Activated CD8-positive, alpha-beta memory T cell treated with anti-CD3 and anti-CD28 coated beads for 36 hours (primary cell): Measurements from ENCODE around the gene RPS8. TPM values are rescaled to one million over a fixed set of nuclear protein-coding genes. Genes with fewer than 3 reads are reported as not detected.
"Not testable (repeated sequence)": the region's sequence is repeated elsewhere in the genome, so short reads cannot be mapped to it uniquely, and the experiment has no call there.

Source experiments
- CTCF ChIA-PET: fragments of 350-600 bp; sonication (Branson Sonifier 250); formaldehyde crosslinking; loops from one replicate; lab custom pipeline; 2021; ENCODE audit warnings: antibody characterized with exemption; lab: Charles Lee
- POLR2A ChIA-PET: fragments of 350-600 bp; sonication (Branson Sonifier 250); formaldehyde crosslinking; loops from one replicate; lab custom pipeline; 2021; ENCODE audit warnings: antibody characterized with exemption; lab: Charles Lee
- total RNA-seq, 2 experiments: library from RNA; stranded (reverse); gene quantifications; one replicate each; pipeline ENCODE4 v1.2.3, GENCODE V29; 2021

Gene RPS8
- total RNA-seq, 2 experiments from 2014 or later: 2,525 to 2,551 TPM

DNA sequence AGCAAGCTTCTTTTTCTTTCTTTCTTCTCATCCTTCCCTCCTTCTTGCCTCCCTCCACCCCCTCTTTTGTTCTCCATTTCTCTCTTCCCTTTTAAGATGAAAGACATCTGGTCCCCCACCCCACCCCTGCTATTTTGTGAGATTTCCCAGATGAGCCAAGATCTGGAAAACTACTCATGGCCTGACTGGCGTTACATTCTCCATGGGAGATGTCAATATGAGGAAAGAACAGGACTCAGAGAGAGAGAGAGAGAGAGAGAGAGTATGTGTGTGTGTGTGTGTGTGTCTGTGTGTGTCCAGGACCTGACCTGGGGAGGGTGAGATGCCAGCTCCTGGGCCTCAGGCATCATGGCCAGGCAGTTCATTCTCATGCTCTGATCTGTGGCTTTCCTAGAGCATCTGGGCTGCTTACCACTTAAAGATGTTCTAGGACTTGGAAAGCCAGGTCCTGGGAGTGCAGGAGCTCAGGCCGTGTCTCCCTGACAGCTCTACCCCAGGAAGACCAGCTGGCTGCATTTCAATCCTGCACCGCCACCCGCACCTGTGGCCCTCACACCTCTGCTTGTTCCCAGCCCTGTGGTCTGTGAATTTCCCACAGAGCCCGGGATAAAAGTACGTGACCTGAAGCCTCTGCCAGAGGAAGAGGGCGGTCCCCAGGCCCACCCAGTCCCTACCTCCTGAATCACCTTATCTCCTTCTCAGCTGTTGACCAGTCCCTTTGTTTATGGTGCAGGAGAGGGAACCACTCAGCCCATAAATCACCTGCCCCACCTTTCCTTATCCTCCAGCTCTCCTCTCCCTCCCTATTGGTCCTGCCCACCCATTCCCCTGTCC, 15.8 kb downstream of the RPS8 start:
- POLR2A ChIA-PET: interaction anchor here (0.8 to 2.3 kb wide), 2 partner anchors 18 to 22 kb away, joined by 7 to 11 read pairs; no protein-coding TSS in a partner anchor
- CTCF ChIA-PET: interaction anchor here (1.0 to 2.8 kb wide), 3 partner anchors 8 to 31 kb away, joined by 3 to 10 read pairs (median 5); partner anchors contain the start of gene PLK3

DNA sequence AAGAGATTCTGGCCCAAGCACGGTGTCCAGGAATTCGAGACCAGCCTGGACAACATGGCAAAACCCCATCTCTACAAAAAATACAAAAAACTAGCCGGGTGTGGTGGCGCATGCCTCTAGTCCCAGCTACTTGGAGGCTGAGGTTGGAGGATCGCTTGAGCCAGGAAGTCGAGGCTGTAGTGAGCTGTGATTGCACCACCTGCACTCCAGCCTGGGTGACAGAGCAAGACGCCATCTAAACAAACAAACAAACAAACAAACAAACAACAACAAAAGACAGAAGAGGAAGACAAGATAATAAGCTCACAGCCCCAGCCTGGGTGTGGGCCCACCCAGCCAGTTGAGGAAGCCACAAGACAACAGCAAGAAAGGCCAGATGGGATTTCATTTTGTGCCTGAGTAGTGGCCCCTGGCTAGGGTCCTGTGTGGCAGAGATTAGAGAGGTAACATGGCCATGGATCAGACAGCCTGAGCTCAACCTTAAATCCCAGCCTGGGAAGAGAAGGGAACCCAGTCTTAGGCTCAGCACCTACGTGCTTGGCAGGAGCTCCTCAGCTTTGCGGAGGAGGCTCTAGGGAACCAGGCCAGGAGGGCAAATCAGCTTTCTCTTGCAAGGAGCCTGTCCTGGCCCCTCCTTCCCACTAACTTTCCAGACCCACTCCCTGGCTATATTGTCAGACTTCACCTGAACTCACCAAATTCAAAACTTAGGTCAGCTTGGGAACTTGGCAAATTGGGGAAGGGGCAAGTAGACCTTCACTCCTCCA, 17.6 kb downstream of the RPS8 start:
- CTCF ChIA-PET: interaction anchor here (0.7 to 2.8 kb wide), 9 partner anchors 13 to 220 kb away, joined by 3 to 11 read pairs (median 3); no protein-coding TSS in a partner anchor
- POLR2A ChIA-PET: interaction anchor here (0.8 to 1.1 kb wide), 3 partner anchors 9 to 27 kb away, joined by 3 to 6 read pairs (median 3); no protein-coding TSS in a partner anchor

DNA sequence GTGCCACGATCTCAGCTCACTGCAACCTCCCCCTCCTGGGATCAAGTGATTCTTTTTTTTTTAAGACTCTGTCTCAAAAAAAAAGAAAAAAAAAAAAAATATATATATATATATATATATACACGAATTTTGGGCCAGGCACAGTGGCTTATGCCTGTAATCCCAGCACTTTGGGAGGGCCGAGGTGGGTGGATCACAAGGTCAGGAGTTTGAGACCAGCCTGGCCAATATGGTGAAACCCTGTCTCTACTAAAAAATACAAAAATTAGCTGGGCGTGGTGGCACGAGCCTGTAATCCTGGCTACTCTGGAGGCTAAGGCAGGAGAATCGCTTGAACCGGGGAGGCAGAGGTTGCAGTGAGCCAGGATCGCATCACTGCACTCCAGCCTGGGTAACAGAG, 22.5 kb downstream of the RPS8 start:
- CTCF ChIA-PET: interaction anchor here (0.9 to 3.5 kb wide), 3 partner anchors 11 to 21 kb away, joined by 5 to 38 read pairs (median 7); partner anchors contain the start of gene BEST4
- POLR2A ChIA-PET: not testable (repeated sequence)

DNA sequence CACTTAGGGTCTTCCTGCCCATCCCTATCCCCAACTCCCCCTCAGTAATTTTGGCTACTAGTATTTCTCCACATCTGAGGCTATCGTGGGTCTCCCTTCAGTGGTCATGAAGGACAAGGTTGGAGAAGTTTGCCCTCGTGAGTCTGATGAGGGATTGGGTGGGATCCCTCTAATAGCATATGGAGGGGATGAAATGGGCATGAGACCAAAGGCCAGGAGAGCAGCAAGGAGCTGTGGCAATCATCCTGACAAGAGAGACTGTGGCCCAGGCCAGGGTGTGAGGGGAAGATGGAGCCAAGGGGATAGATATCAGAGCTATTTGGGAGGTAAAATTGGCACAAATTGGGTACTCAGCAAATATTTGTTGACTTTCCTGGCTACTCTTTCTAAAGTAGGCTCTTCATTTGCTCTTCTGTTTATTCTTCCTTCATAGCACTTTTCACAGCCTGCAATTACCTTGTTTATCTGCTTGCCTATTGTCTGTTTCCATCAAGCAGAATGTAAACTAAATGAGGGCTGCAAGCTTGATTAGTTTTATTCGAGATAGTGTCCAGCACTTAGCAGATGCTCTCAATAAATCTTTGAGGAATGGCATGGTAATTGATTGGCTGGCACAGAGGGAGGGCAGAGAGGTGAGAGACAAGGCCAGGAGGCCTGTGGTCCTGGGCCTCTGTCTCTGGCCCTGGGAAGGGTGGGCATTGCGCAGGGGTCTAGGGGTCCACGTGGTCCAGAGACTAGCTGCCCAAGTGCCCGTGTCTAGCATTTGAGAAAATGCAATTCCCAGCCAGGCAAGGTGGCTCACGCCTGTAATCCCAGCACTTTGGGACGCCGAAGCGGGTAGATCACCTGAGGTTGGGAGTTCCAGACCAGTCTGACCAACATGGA, 23.4 kb downstream of the RPS8 start:
- POLR2A ChIA-PET: interaction anchor here (0.9 to 3.5 kb wide), 5 partner anchors 10 to 68 kb away, joined by 3 to 95 read pairs (median 5); partner anchors contain the start of genes BEST4 and BTBD19
- CTCF ChIA-PET: interaction anchor here (0.7 to 3.5 kb wide), 5 partner anchors 8 to 177 kb away, joined by 3 to 38 read pairs (median 5); partner anchors contain the start of gene BEST4

DNA sequence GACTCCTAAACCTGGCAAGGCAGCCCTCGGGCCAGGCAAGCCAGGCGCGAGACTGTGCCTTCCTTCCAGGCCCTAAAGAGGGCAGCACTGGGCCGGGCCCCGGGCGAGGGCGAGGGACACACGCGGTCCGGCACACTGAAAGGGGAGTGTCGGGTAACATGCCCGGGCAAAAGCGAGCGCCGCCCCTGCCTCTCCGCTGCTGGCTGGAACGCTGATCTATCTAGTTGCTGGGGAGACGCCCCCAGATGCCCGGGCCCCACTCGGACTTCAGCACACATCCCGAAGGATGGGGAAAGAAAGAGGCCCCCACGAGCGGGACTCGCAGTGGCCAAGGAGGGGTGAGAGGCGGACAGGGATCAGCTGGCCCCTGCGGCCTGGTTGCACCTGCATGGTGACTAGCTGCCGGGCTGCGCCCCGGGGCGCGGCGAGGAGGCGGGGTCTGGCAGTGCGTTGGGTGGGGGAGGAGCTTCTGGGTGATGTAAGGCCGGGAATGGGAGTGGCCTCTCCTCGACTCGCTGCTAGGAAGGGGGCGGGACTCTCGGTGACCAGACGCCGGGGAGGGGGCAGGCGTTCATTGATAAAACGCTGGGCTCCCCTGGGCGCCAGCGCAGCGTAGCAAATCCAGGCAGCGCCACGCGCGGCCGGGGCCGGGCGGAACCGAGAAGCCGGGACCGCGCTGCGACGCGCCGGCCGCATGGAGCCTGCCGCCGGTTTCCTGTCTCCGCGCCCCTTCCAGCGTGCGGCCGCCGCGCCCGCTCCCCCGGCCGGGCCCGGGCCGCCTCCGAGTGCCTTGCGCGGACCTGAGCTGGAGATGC, 24.6 kb downstream of the RPS8 start, which contains the start of gene PLK3:
TSS of gene PLK3 (plus strand) at position 608 of the 815 bp plus-strand sequence. CDS start at position 695, 87 bp downstream.
- ChIA-PET CTCF (interaction anchor here (0.6 to 3.5 kb wide), 12 partner anchors 8 to 504 kb away, joined by 3 to 38 read pairs (median 6); partner anchors contain the start of genes BEST4, BTBD19, HECTD3 and RNU5D-1), POLR2A (interaction anchor here (0.6 to 3.5 kb wide), 17 partner anchors 9 to 504 kb away, joined by 3 to 95 read pairs (median 4); partner anchors contain the start of genes BEST4, BTBD19, KIF2C and RNU5D-1)

DNA sequence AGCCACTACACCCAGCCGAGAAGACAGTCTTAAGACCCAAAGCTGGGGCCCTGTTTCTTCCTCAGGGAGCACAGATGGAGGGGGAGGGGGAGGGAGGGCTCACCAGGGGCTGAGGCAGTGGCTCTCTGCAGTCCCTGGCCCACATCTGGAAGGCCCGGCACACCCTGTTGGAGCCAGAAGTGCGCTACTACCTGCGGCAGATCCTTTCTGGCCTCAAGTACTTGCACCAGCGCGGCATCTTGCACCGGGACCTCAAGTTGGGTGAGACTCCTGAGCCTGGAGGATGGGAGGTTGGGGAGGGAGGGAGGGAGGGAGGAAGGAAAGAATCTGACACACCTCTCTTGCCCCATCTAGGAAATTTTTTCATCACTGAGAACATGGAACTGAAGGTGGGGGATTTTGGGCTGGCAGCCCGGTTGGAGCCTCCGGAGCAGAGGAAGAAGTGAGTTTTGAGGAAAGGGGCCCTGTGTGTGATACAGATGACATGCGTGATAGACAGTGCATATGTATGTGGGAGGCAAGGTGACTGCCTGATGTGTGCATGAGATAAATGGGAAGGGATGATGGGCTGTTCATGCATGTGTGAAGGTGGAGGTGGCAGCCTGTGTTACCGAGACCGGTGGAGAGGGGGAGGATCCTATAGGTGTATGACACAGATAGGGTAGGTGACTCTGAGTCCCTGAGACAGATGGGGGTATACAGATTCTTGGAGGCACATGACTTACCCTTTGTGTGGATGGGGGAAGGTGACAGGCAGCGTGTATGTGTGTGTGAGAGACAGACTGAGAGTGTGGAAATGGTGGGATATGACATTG, 26.4 kb downstream of the RPS8 start:
- CTCF ChIA-PET: interaction anchor here (1.9 to 3.5 kb wide), 4 partner anchors 7 to 26 kb away, joined by 7 to 38 read pairs (median 26); partner anchors contain the start of genes BEST4, BTBD19 and RPS8
- POLR2A ChIA-PET: interaction anchor here (0.6 to 3.5 kb wide), 8 partner anchors 7 to 814 kb away, joined by 3 to 95 read pairs (median 19); partner anchors contain the start of genes BEST4, BTBD19 and RPS8

DNA sequence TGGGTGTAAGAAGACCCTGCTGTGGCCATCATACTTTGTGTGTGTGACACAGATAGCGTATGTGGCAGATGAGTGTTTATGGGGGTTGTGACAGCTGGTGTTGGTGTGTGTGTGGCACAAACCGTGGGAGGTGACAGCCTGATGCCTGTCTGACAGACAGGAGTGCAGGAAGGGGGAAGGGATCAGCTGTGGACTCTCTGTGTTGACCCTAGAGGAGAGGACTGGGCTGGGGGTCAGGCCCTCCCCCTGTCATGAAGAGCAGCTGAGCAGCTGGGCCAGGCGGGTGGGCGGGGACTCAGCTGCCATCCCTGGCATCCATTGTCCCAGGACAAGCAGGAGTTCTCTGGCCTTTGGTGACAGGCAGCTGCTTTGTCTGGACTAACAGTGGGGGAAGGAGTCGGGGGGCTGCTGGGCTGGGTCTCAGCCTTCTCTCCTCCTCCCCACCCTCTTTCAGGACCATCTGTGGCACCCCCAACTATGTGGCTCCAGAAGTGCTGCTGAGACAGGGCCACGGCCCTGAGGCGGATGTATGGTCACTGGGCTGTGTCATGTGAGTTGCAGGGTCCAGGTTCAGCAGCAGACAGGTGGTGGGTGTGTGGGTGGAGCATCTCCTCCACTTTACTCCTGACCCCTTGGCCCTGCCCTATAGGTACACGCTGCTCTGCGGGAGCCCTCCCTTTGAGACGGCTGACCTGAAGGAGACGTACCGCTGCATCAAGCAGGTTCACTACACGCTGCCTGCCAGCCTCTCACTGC, 27.1 kb downstream of the RPS8 start:
- POLR2A ChIA-PET: interaction anchor here (0.6 to 1.2 kb wide), 3 partner anchors 17 to 815 kb away, joined by 3 to 5 read pairs (median 4); no protein-coding TSS in a partner anchor
- CTCF ChIA-PET: interaction anchor here (1.3 to 1.4 kb wide), 2 partner anchors 12 to 16 kb away, joined by 3 to 4 read pairs; no protein-coding TSS in a partner anchor

DNA sequence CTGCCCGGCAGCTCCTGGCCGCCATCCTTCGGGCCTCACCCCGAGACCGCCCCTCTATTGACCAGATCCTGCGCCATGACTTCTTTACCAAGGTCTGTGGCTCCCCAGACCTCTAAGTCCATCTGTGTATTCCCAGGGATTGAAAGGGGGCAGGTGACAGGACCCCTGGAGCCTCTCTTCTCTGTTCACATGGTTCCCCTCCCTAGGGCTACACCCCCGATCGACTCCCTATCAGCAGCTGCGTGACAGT, 27.6 kb downstream of the RPS8 start:
- ChIA-PET POLR2A (interaction anchor here (1.1 to 1.2 kb wide), 2 partner anchors 16 to 19 kb away, joined by 3 to 5 read pairs; no protein-coding TSS in a partner anchor), CTCF (interaction anchor here (1.3 to 1.4 kb wide), 2 partner anchors 11 to 16 kb away, joined by 3 to 4 read pairs; no protein-coding TSS in a partner anchor)

DNA sequence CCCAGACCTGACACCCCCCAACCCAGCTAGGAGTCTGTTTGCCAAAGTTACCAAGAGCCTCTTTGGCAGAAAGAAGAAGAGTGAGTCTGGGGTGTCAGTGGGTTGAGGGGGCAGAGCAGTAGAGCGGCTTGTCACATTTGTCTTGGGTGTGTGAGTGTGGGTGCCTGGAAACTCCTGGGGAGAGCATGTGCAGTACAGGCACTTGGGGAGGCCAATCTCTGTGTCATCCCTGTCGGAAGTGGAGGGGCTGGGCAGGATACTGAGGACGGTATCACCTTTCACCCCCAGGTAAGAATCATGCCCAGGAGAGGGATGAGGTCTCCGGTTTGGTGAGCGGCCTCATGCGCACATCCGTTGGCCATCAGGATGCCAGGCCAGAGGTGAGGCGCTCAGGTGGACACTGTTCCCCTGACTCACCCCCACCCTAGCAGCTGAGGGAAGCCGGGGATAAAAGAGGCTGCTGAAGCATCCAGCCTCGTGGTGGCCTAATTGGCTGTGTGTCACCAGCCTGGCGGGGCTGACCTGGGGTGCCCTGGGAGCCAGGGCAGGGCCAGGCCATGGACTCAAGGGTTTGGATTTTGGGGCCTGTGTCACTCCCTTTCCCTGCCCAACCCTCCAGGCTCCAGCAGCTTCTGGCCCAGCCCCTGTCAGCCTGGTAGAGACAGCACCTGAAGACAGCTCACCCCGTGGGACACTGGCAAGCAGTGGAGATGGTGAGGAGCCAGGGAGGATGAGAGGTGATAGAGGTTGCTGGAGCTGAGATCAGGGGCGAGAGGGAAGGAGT, 28.2 kb downstream of the RPS8 start:
- ChIA-PET POLR2A (interaction anchor here (1.2 kb wide), 1 partner anchor 19 kb away, joined by 3 read pairs; no protein-coding TSS in a partner anchor), CTCF (interaction anchor here (0.7 to 1.4 kb wide), 5 partner anchors 11 to 72 kb away, joined by 3 to 4 read pairs (median 3); partner anchors contain the start of genes BEST4 and RNU5D-1)

DNA sequence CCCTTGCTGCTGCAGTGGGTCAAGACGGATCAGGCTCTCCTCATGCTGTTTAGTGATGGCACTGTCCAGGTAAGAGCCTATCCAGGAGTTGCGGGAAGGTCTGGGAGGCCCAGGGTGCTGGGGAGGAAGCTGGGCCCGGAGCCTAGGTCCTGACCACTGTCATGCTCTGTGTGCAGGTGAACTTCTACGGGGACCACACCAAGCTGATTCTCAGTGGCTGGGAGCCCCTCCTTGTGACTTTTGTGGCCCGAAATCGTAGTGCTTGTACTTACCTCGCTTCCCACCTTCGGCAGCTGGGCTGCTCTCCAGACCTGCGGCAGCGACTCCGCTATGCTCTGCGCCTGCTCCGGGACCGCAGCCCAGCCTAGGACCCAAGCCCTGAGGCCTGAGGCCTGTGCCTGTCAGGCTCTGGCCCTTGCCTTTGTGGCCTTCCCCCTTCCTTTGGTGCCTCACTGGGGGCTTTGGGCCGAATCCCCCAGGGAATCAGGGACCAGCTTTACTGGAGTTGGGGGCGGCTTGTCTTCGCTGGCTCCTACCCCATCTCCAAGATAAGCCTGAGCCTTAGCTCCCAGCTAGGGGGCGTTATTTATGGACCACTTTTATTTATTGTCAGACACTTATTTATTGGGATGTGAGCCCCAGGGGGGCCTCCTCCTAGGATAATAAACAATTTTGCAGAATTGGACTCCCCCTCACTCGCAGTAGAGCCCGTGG, 30.1 kb downstream of the RPS8 start:
- CTCF ChIA-PET: interaction anchor here (1.2 to 1.3 kb wide), 2 partner anchors 19 to 74 kb away, joined by 3 read pairs; no protein-coding TSS in a partner anchor
- POLR2A ChIA-PET: interaction anchor here (0.9 to 5.2 kb wide), 2 partner anchors 13 to 24 kb away, joined by 8 to 68 read pairs; no protein-coding TSS in a partner anchor

DNA sequence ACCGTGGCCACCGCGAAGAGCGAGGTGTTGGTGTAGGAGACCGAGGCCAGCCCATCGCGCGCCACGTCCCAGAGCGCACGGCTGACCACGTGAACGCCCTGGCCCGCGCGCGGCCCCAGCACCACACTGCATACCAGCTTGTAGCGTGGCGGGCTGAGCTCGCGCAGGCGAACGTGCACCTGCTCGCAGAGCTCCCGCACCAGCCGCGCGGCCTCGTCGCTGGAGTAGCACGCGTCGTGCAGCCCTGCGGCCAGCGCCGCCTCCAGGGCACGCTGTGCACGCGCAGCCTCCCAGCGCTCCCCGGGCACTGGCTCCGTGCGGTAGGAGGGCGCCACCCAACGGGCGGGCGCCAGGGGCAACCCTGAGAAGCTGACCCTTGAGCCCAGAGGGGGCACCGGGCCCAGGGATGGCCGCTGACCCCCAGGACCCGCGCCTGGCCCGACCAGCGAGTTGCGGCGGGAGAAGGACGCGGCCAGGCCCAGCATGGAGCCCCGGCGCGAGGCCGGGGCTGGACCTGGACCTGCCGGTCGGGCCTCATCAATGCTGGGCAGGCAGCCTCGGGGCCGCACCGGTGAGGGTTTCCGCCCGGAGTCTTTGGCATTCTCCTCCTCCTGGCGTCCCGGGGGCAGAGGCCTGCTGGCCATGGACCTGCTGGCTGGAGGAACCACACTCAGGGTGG, 30.8 kb downstream of the RPS8 start:
- ChIA-PET POLR2A (interaction anchor here (0.9 to 5.2 kb wide), 3 partner anchors 12 to 76 kb away, joined by 8 to 68 read pairs (median 32); partner anchors contain the start of gene RNU5D-1), CTCF (interaction anchor here (1.2 to 1.3 kb wide), 2 partner anchors 20 to 74 kb away, joined by 3 read pairs; no protein-coding TSS in a partner anchor)

DNA sequence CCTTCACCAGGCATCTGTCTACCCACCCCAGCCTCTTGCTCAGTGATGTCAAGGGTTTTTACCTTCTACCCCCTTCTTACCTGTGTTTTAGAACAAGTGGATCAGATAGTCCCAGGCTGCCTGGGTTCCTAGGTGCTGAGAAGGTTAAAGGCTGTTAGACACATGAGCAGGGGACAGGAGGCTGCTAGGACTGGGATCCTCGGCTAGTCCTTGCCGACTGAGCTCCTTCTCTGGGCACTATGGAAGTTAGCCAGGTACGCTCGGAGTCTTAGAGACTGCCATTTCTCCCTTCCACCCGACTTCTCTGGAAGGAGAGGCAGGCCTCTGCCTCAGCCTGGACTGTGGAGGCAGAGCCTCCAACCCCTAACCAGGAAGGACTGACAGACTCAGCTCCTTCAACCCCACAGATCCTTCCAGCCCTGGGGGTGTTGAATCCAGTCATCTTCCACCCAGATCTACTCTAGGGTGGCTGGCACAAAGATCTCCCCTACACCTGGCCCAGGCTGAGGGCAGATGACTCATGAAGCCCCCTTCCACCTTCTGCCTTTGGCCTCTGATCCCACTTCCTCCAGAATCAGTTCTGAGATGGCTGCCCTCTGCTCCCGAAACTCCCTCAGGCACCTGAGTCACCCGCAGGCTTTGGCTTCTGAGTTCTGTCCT, 31.5 kb downstream of the RPS8 start, which contains the start of gene DYNLT4:
TSS of gene DYNLT4 (minus strand) at position 648 of the 660 bp plus-strand sequence. CDS start 683 bp downstream, outside the sequence.
- ChIA-PET CTCF (interaction anchor here (1.3 to 2.2 kb wide), 2 partner anchors 21 to 75 kb away, joined by 3 to 7 read pairs; no protein-coding TSS in a partner anchor), POLR2A (interaction anchor here (3.5 to 5.2 kb wide), 3 partner anchors 12 to 77 kb away, joined by 27 to 68 read pairs (median 32); partner anchors contain the start of gene RNU5D-1)
